ENCODE measurements around the gene ASIC2.

Gene ASIC2

GRCh38 chr17:33287096-33287725 is 5.9 kb downstream of the ASIC2 start:
- no peak for DNase-seq (ENCODE audit: low spot score)

DNA sequence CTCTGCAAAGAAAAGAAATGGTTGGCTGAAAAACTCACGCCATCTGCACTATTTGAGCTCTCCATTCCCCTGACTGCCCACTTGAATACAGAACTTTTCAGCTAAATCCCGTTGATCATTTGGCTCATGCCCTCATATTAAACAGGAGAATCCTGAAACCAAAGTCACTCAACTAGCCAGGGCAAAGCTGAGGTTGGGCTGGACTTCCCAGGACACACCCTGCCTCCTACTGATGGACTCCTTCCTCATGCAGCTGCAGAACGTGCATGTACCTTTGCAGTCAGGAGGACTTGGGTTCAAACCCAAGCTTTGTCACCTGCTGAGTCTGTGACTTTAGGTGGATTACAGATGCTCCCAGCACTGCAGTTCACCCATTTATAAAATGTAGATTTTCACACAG is 7.7 kb downstream of the ASIC2 start:
- no peak for DNase-seq (ENCODE audit: low spot score)

- no peak for DNase-seq (ENCODE audit: low spot score)
Observed at GRCh38 chr17:33284022-33284421, 9.1 kb downstream of the ASIC2 start.

DNA sequence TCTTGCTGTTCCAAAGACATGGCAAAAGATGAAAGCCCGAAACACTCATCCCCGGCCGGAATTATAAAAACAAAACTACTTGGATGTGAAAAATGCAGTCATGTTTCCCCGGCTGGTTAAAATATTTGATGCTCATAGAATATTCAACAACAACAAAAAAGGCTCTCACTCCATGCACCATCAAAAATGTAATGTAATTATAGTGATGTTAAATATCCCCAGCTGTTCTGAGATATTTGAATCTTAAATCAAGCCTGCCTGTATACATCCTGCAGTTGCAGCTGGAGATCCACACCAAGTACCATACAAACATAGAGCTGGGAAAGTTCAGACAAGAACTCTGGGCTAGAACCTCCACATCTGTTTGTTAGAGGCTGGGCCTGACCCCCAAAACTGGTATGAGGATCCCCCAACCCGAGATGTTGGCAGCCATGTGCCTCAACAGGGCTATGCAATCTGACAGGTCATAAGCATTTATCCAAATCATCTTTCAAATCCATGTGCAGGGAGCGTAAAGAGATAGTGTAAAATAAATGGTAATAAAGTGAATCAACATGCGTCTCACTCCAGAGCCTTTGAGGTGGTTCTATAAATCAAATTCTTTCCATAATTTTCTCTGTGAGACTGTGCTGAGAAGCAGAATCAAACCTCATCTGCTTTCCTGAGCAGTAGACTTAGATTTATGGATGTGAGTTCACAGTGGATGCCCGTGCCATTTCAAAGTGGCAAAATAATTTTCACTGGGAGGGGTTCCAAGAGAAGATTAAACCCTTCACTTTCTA is 12.7 kb downstream of the ASIC2 start:
- DNase-seq (ENCODE audit: low spot score): no peak

GRCh38 chr17:33277436-33278100 is 15.5 kb downstream of the ASIC2 start:
- no peak for DNase-seq (ENCODE audit: low spot score)

DNA sequence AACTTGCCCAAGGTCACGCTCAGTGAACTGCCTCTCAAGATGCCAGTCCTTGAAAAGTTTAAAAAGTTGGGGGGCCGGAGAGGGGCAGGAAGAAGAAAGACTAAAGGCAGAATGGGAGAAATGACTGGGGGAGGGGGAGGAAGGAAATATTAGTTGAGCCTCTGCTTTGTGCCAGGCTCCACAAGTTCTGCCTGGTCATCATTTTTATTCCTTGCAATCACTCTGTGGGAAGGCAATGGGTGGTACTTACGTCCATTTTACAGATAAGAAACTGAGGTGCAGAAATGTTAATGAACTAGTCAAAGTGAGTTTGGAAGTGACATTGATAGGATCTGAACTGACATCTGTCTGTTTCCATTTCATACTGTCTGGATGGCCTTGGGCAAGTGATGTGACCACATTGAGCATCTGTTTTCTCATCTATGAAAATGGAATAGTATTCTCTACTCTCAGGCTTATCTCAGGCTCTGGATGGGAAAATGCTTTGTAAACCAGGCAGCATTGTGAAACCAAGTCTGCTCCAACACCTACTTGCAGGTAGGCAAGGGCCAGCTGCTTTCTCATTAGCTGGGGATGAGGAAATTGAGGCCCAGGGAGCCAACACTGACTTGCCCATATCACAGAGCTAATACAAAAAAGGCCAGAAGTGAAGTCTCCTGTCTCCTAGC is 19.2 kb downstream of the ASIC2 start:
- DNase-seq (ENCODE audit: low spot score): no peak

GRCh38 chr17:33273271-33273670 is 19.8 kb downstream of the ASIC2 start:
- no peak for DNase-seq (ENCODE audit: low spot score)

DNA sequence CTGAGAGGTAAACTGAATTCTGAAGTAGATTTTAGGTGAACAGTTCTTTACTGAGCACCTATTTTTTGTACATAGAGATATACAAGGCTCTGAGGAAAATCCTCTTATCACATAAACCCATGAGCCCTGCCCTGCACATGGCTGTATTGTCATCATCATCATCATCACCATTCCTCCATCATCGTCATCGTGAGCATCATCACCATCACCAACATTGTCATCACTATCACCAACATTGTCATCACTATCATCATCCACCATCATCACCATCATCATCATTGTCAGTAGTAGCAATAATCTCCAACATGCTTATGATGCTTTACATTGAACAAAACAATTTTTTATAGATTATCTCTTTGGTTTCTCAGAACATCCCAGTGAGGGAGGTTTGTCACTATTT is 20.7 kb downstream of the ASIC2 start:
- DNase-seq (ENCODE audit: low spot score): no peak

GRCh38 chr17:33269337-33270060 is 23.6 kb downstream of the ASIC2 start:
- no peak for DNase-seq (ENCODE audit: low spot score)

DNA sequence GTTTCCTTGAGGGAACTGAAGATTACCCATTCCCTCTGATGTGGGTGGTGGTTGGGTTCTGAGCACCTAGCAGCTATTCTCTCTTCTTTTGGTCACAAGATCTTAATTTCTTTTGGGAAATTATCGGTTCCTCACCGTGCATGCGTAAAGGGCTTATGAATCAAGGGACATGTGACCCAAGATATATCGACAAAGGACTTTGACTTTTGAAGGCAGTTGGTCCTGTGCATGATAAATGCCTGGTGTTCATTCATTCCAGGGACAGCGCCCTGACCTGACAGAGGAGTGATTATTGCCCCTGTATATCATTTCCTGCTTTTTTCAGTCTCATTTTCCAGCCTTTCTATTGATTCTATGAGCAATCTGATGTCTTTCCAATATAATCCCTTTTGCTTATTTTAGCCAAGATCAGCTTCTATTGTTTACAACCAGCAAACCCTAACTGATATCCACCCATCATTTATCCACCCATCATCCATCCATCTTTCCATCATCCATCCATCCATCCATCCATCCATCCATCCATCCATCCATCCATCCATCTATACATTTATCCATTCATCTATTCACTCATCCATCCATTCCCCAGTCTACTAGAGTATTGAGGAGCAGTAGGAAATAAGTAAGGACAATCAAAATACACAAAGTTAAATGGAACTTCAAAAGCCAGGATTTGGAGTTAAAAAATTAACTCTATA is 25.1 kb downstream of the ASIC2 start:
- DNase-seq (ENCODE audit: low spot score): no peak

DNA sequence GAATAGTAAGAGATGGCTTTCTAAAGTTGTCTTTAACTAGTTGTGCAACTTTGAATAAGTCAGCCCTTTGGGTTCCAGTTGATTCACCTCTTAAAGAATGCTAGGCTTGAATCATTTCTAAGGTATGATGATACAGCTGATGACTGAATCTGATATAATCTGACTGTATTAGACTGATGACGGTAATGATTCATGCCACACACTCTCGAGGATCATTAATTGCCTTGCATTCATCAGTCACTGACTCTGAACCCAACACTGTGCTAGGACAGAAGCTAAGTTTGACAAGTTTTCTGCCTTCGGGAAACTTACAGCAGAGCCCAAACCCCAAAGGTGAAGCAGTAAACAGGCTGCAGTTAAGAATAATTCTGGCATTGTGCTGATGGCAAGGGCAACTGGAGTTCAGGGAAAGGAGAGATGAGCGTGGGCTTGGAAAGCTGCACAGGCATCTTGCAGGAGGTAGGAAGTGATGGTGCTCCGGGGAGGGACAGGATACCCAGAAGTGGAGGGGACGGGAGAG is 25.8 kb downstream of the ASIC2 start:
- DNase-seq (ENCODE audit: low spot score): no peak

DNA sequence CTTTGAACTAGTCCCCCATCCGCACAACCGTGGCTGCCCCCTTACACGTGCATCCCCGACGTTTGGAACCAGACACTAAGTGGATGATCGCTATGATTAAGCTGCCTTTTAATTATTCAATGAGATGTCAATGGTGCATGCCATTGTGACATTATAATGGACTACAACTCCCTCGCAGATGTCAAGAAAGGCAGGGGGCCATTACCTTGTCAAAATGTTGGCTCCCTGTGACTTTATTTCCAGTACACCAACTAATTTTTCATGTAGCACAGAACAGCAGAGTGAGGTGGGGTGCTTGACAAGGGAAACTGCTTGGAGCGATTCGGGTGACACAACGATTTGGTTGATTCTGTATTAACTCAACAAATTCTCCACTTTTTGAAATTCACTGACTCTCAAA is 26.5 kb downstream of the ASIC2 start:
- DNase-seq (ENCODE audit: low spot score): no peak

- DNase-seq (ENCODE audit: low spot score): no peak
Observed at GRCh38 chr17:33266116-33266515, 27.0 kb downstream of the ASIC2 start.

GRCh38 chr17:33263396-33263795 is 29.7 kb downstream of the ASIC2 start:
- DNase-seq (ENCODE audit: low spot score): no peak

DNA sequence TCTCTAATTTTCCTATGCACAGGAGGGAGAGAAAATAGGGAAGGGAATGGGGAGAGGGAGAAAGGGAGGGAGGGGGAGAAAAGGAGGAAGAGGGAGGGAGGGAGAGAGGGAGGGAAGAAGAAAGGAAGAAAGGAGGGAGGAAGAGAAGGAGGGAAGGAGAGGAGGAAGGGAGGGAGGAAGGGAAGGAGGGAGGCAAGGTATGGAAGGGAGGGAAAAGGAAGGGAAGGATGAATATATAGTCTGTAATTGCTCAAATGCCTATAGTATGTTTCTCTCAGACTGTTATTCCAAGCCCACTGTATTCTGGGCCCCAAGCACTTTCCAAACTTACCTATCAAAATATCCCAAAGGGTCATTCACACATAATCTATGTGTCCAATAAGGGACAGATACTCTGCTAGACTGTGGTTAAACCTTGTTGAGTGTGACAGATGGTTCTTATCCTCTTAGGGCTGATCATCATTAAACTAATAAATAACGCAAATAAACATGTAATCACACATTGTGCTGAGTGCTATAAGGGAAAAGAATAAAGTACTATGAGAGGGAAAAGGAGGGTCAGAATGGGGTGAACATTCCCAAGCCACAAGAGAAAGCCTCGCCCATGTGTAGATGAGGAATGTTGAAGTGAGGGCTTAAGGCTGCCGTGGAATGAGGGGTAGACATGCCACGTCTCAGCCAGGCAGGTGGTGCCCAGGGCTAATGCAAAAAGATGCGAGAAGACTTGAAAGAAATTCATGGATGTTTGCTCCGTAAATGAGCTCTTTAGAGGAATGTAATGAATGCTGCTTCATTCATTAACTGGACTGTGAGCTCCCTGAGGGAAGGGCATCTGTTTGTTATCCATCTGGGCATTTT is 30.6 kb downstream of the ASIC2 start:
- DNase-seq (ENCODE audit: low spot score): no peak

GRCh38 chr17:33261820-33262219 is 31.3 kb downstream of the ASIC2 start:
- no peak for DNase-seq (ENCODE audit: low spot score)

DNA sequence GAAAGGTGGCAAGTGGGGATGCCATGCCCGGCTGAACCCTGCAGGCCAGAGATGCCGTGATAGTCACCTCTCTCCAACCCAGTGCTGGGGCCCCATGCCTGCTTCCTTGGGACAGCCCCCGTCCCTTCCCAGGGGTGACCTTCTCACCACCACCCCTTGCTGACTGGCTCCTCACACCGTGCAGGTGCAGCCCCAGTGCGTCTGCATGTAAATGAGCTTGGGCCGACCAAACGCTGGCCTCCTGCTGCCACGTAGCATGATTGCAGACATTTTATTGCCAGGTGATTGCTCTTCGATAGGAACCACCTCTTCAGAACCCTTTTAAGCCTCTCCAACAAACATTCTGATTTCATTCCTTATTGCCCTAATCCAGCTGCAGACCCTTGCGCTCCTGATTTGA is 32.5 kb downstream of the ASIC2 start:
- DNase-seq (ENCODE audit: low spot score): no peak

DNA sequence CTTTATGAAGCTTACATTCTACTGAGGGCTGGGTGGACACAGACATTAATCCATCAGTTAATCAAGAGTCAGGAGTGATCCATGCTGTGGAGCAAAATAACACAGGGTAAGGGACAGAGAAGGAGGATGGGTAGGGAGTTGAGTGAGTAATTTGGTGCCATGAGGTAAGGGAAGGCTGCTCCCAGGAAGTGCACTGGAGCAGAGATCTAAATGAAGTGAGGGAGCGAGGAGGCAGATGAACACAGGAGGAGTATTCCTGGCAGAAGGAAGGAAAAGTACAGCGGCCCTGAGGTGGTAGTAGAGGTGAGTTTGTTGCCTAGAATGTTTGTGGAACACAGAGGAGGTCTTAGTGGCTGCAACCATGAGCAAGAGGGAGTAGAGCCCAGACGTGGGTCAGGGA is 34.8 kb downstream of the ASIC2 start:
- no peak for DNase-seq (ENCODE audit: low spot score)

DNA sequence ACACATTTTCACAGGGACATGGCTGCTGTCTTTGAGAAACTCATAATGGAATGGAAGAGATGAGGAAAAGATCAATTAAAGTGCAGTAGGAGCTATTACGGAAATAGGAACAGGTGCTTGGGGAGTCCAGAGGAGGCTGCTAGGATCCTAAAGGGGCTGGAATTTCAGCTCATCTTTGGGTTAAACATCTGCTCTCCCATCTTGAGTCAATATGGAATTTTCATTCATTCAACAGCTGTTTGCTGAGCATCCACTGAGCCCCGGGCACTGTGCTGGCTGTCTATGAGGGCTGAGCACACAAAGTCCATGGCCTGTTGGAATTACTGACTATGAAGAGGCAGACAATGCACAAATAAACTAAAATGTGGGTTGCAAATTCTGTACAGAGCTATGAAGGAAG is 47.9 kb downstream of the ASIC2 start:
- DNase-seq (ENCODE audit: low spot score): no peak

- DNase-seq (ENCODE audit: low spot score): no peak
Observed at GRCh38 chr17:33243732-33244131, 49.4 kb downstream of the ASIC2 start.

Data from left forelimb (tissue), 1 donor.